PC-3 (cell line): Measurements from ENCODE around the gene ZNF507. TPM values are rescaled to one million over a fixed set of nuclear protein-coding genes. Genes with fewer than 3 reads are reported as not detected.

Experiments used
- ATAC-seq: fragments of 200-7000 bp; cut with Tn5 transposase; 2 replicates; pipeline ENCODE4 v1.9.1; 2020; ENCODE audit warnings: mild to moderate bottlenecking, moderate library complexity
- BruUV-seq: library from RNA; stranded (reverse); fragments of 400-500 nt; replicated peaks from 2 replicates; lab custom pipeline; 2021; lab: Mats Ljungman, UMichigan
- CTCF ChIA-PET: fragments of 300-600 bp; sonication (Branson Sonifier 250); formaldehyde crosslinking; loops from one replicate; lab custom pipeline; 2022; ENCODE audit warnings: antibody characterized with exemption; lab: Charles Lee
- POLR2A ChIA-PET: fragments of 300-600 bp; sonication (Branson Sonifier 250); formaldehyde crosslinking; loops from one replicate; lab custom pipeline; 2022; ENCODE audit warnings: antibody characterized with exemption; ENCODE audit not compliant: unreplicated experiment; lab: Charles Lee
- DNase-seq: peaks from one replicate; pipeline ENCODE4 v3.0.0-alpha.2; 2015
- H2AFZ ChIP-seq: fragments of 300-600 bp; sonication (generic); 2 replicates; pipeline ENCODE4 v1.6.0; 2016; ENCODE audit warnings: antibody characterized with exemption, low read length
- H3F3A ChIP-seq: fragments of 300-600 bp; sonication (generic); one replicate; pipeline ENCODE4 v1.6.0; 2017; ENCODE audit warnings: antibody characterized with exemption, low read length, control low read depth, mild to moderate bottlenecking; ENCODE audit not compliant: unreplicated experiment
- H3K27ac ChIP-seq: fragments of 300-600 bp; sonication (generic); 2 replicates; pipeline ENCODE4 v1.5.1; 2016; ENCODE audit warnings: mild to moderate bottlenecking, low read length
- H3K27me3 ChIP-seq: fragments of 300-600 bp; sonication (generic); 2 replicates; pipeline ENCODE4 v1.6.1; 2016; ENCODE audit warnings: low read length, mixed read lengths
- H3K36me3 ChIP-seq: fragments of 300-600 bp; sonication (generic); 2 replicates; pipeline ENCODE4 v1.6.1; 2016; ENCODE audit warnings: low read depth, mixed run types, low read length, mixed read lengths
- H3K4me1 ChIP-seq: fragments of 300-600 bp; sonication (generic); 2 replicates; pipeline ENCODE4 v1.5.1; 2016; ENCODE audit warnings: low read length; ENCODE audit not compliant: insufficient read depth
- H3K4me2 ChIP-seq: fragments of 300-600 bp; sonication (generic); 2 replicates; pipeline ENCODE4 v1.6.0; 2016; ENCODE audit warnings: low read length
- H3K4me3 ChIP-seq: fragments of 300-600 bp; sonication (generic); 2 replicates; pipeline ENCODE4 v1.5.1; 2016; ENCODE audit warnings: mild to moderate bottlenecking, low read length, mixed read lengths
- H3K79me2 ChIP-seq: fragments of 300-600 bp; sonication (generic); 2 replicates; pipeline ENCODE4 v1.6.1; 2017; ENCODE audit warnings: low read length, mixed read lengths
- H3K9ac ChIP-seq: fragments of 300-600 bp; sonication (generic); 2 replicates; pipeline ENCODE4 v1.6.0; 2016; ENCODE audit warnings: mild to moderate bottlenecking, low read length
- H3K9me2 ChIP-seq: fragments of 300-600 bp; sonication (generic); replicated peaks from 2 replicates; pipeline ENCODE4 v1.6.1; 2016; ENCODE audit warnings: mixed run types, low read length, mixed read lengths
- H3K9me3 ChIP-seq: fragments of 300-600 bp; sonication (generic); 2 replicates; pipeline ENCODE4 v1.6.1; 2016; ENCODE audit warnings: low read length, mixed read lengths
- H4K20me1 ChIP-seq: fragments of 300-600 bp; sonication (generic); 2 replicates; pipeline ENCODE4 v1.6.1; 2016; ENCODE audit warnings: low read length, mixed read lengths
- CTCF ChIP-seq: fragments of 300-600 bp; sonication (generic); conservative IDR thresholded peaks from 2 replicates; pipeline ENCODE4 v1.5.1; 2017; ENCODE audit warnings: antibody characterized with exemption, low read depth, mild to moderate bottlenecking, low read length
- EZH2 ChIP-seq: fragments of 300-600 bp; sonication (generic); IDR thresholded peaks from one replicate; pipeline ENCODE4 v1.6.1; 2017; ENCODE audit warnings: antibody characterized with exemption, mild to moderate bottlenecking, low read length; ENCODE audit not compliant: unreplicated experiment
- EZH2phosphoT487 ChIP-seq: fragments of 300-600 bp; sonication (generic); IDR thresholded peaks from 2 replicates; pipeline ENCODE4 v1.6.1; 2018; ENCODE audit warnings: mild to moderate bottlenecking, antibody characterized with exemption, low read length, borderline replicate concordance
- intact Hi-C: fragments of 100-400 bp; cut with micrococcal nuclease; formaldehyde crosslinking; loops from 2 replicates; pipeline ENCODE4 v1.9.0; 2023
- total RNA-seq: library from RNA; depleted of rRNA; stranded (reverse); fragments of >200 nt; gene quantifications from 2 replicates; pipeline ENCODE4 v1.2.3, GENCODE V29; 2014

ZNF507 gene
- total RNA-seq, 1 experiment from 2014 or later = 4.9 TPM

DNA sequence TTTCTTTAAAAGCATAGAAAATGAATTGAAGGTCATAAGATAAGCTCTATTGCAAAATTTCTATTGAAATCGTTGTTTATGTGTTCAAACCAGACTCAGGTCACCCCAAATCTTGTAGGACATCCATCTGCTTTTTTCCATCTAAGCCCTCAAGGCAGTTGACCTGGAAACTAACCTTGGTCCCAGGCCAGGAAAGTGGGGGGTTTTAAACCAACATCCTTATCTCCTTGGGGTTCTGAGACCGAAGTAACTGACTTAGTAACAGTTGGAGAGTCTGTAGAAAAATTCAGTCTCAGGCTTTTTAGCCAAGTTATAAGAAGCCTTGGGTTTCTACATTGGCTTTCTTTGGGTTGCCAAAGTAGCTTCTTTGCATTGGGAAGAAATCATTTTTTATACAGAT is 23.4 kb downstream of the ZNF507 start:
- intact Hi-C loops = no loop called here
- Histone ChIP-seq H4K20me1 (no peaks in the 10 kb centered on the region), H3K4me3 (no peak overlapping the region), H3F3A (peaks cover 13% of the 10 kb centered on the region), H3K4me1 (peaks cover 16% of the 10 kb centered on the region), H3K4me2 (no peak overlapping the region), H3K79me2 (peaks cover 37% of the 10 kb centered on the region), H3K27me3 (no peaks in the 10 kb centered on the region), H2AFZ (no peak overlapping the region), H3K36me3 (peaks cover 22% of the 10 kb centered on the region), H3K9me2 (no peaks in the 10 kb centered on the region), H3K9me3 (no peaks in the 10 kb centered on the region), H3K9ac (no peak overlapping the region), H3K27ac (no peak overlapping the region)
- CTCF ChIA-PET = interaction anchor here (0.5 kb wide), 1 partner anchor 56 kb away, joined by 3 read pairs; no protein-coding TSS in a partner anchor
- no TSS peak for BruUV-seq
- POLR2A ChIA-PET = no interaction called here
- TF ChIP-seq EZH2 = no peak
- no peak for TF ChIP-seq EZH2phosphoT487
- no peak for TF ChIP-seq CTCF
- ATAC-seq (no peak), DNase-seq (no peak)

GRCh38 chr19:32372726-32373517 is 27.5 kb downstream of the ZNF507 start:
- Histone ChIP-seq H3K4me3 (peak overlapping the region; percentile 44), H3K79me2 (peaks cover 29% of the 10 kb centered on the region), H3K27ac (peak overlapping the region; percentile 82), H3K9me2 (no peaks in the 10 kb centered on the region), H4K20me1 (no peaks in the 10 kb centered on the region), H3K9me3 (no peaks in the 10 kb centered on the region), H3K36me3 (peaks cover 17% of the 10 kb centered on the region), H2AFZ (no peak overlapping the region), H3K4me2 (peak overlapping the region; percentile 74), H3K27me3 (no peaks in the 10 kb centered on the region), H3K4me1 (peaks cover 32% of the 10 kb centered on the region), H3K9ac (peak overlapping the region; percentile 41), H3F3A (peaks cover 17% of the 10 kb centered on the region)
- ChIA-PET CTCF (interaction anchor here (0.9 kb wide), 1 partner anchor 33 kb away, joined by 3 read pairs; no protein-coding TSS in a partner anchor), POLR2A (no interaction called here)
- no TSS peak for BruUV-seq
- ATAC-seq = no peak
- intact Hi-C loops = loop anchor here (2.0 kb wide), 1 partner anchor 22 kb away; no protein-coding TSS in a partner anchor
- no peak for DNase-seq
- TF ChIP-seq CTCF (no peak), EZH2phosphoT487 (no peak), EZH2 (no peak)
